ENCODE results near the gene CINP.

The CINP gene

DNA sequence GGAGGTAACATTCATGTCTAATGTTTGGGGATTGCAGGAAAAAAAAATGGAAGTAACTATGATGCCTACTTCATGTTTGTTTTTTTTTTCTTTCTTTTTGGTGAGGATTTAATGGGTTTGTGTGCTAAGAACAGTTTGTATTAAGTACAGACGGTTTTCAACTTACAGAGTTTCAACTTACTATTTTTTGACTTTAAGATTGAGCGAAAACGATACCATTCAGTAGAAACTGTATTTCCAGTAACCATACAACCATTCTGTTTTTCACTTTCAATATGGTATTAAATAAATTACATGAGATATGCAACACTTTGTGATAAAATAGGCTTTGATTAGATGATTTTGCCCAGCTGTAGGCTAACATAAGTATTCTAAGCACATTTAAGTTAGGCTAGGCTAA lies 10.4 kb upstream of the CINP start:
- DNase-seq (ENCODE audit: extremely low read depth, low read depth), result no peak
- TF ChIP-seq CTCF (IDR thresholded peaks at IDR 0.05; ENCODE audit: low read depth, low read length), result no peak

DNA sequence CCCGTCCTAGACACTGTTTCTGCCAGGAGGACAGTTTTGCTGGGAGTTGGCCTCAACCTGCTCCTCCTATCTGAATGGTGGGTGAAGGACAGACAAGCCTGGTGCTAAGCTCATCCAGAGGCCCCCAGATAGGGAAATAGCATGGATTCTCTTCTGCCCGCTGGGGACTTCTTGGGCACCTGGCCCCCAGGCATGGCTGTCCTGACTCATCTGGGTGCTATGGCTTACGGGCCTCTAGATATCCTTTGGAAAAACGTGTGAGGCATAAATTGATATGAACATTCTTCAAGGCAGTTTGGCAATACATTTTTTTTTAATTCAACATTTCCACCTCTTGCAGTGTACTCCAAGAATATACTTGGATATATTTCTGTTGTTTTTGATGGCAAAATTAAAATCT lies 8.7 kb upstream of the CINP start:
- TF ChIP-seq CTCF (IDR thresholded peaks at IDR 0.05; ENCODE audit: low read depth, low read length), result no peak
- DNase-seq (ENCODE audit: extremely low read depth, low read depth), result no peak

DNA sequence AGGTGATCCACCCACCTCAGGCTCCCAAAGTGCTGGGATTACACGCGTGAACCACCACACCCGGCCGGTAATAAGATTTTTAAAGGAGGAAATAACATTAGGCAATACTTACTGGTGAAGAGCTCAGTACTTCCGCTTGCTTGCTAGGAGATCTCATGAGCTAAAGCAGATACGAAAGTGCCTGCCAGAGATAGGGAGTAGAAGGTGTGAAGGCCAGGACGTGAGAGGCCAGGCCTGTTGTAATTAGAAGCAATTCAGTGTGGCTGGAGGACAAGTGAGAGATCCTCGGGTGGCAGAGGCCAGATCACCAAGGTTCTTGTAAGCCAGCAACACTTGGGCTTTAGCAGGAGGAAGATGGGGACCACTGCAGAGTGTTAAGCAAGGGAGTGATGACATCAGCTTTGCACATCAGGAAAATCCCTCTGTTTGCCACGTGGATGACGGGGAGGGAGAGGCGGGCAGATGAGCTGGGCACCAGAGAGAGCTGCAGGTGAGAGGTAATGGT lies 7.7 kb upstream of the CINP start:
- DNase-seq (ENCODE audit: extremely low read depth, low read depth), result no peak
- TF ChIP-seq CTCF (IDR thresholded peaks at IDR 0.05; ENCODE audit: low read depth, low read length), result no peak

DNA sequence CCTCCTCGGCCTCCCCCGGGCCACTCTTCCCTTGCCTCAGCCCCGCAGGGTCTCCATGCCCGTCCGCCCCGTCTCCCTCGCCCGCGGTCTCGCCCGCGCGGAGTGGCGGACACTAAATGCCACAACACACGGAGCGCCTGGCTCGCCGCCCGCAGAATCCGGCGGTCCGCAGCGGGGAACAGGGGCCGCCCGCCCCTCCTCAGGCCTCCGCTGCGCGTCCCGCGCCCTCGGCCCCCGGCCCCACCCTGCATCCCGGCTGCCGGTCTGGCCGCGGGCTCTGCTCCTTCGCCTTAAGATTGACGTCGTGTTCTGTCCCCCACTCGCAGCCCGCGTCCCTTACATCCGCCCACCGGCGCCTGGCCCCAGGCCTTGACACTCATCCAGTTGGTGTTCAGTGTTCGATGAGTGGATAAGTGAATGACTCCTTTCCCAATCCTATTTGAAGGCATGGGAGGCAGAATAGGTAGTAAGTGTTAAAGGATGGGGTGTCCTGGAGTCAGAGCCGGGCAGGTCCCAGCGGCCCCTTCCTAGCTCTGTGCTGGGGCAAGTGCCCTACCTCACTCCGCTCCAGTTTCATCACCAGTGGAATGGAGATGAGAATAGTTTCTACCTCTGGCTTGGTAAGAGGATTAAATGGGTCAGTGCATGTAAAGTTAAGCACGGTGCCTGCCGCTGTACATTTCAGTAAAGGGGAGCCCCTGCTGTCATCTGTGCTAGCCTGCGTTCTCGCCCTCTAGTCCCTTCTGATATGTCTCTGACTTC lies 673 bp upstream of the CINP start:
- no peak for TF ChIP-seq CTCF (IDR thresholded peaks at IDR 0.05; ENCODE audit: low read depth, low read length)
- no peak for DNase-seq (ENCODE audit: extremely low read depth, low read depth)

DNA sequence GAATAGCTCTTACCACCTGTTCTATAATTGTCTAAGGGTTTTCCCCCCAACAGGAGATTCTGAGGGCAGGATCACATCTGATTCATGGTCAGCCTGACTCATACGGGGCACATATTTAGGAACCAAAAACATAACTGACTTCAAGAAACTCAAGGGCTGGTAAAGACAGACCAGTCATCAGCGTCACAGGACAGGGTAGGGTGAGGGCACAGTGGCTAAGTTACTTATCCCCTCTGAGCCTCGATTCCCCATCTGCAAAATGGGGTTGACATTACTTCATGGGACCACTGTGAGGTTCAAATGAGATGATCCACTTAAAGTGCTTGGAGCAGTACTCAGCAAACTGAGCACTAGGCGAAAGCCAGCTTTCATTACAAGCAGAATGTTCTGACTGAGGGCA lies 606 bp downstream of the CINP start:
- DNase-seq (ENCODE audit: extremely low read depth, low read depth), result no peak

DNA sequence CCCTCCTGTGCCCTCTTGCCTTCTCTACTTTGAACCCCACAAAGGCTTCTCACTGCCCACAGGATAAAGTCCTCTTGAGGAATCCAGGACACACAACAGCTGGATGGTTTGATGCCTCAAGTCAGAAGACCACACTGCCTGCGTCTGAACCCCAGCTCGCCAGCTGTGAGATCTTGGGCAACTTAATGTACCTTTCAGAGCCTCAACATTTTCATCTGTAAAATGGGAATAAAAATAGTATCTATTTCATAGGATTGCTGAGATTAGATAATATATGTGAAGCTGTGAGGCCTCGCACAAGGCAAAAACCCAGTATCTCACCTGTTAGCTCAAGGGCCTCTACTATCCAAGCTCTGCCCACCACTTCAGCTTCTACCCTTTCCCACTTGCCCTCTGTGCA lies 2.3 kb downstream of the CINP start:
- no peak for DNase-seq (ENCODE audit: extremely low read depth, low read depth)
- TF ChIP-seq CTCF (IDR thresholded peaks at IDR 0.05; ENCODE audit: low read depth, low read length), result no peak

More for the DNA sequence above, 606 bp downstream of the CINP start:
- no peak for TF ChIP-seq CTCF (IDR thresholded peaks at IDR 0.05; ENCODE audit: low read depth, low read length)

DNA sequence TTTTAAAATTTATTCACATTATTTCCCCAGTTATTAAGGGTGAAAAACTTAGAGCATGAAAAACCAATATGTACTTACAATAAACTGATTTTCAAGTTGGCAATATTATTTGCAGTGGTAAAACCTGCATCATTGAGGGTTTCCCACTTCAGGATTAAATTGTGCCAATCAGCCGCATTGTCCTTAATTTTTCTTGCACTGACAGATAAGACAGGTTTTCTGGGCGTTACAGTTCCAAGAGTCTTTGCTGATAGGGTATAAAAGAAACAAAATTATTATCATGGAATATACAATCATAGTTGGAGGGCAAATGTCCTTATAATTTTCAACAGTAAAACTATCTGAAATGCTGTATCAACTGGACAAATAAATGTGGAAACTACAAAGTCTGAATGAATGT lies 3.3 kb downstream of the CINP start:
- DNase-seq (ENCODE audit: extremely low read depth, low read depth), result no peak
- no peak for TF ChIP-seq CTCF (IDR thresholded peaks at IDR 0.05; ENCODE audit: low read depth, low read length)

All from AG09319 (cell line).